Natural killer cell treated with Interleukin-12 subunit alpha and Interleukin-12 subunit beta and Interleukin-15 and Interleukin-18, amount 100 ng/mL, for 72 hours (primary cell): ENCODE measurements around the gene HES3. TPM values are rescaled to one million over a fixed set of nuclear protein-coding genes. Genes with fewer than 3 reads are reported as not detected.

Experiments
- ATAC-seq, 2 donors: fragments of 150-1000 bp; cut with Tn5 transposase in 1 of 2; sonication (Bioruptor Pico), chemical (Tn5 transposase) in 1 of 2; 2 replicates each; pipeline ENCODE4 v1.10.0; 2021
- DNase-seq: peaks from one replicate; pipeline ENCODE4 v3.0.0; 2022; ENCODE audit warnings: low spot score
- H3K27ac Mint-ChIP-seq, 2 donors: 1 replicate in 1 of 2; 2 replicates in 1 of 2; pipeline ENCODE4 v1.8.0; 2022; ENCODE audit warnings: mixed read lengths in 2 of 2, mild to moderate bottlenecking in 1 of 2, moderate library complexity in 1 of 2
- H3K27me3 Mint-ChIP-seq, 2 donors: 1 replicate in 1 of 2; 2 replicates in 1 of 2; pipeline ENCODE4 v1.8.0; 2022; ENCODE audit warnings: mixed read lengths in 2 of 2
- H3K36me3 Mint-ChIP-seq: one replicate; pipeline ENCODE4 v1.8.0; 2022; ENCODE audit warnings: mixed read lengths
- H3K4me1 Mint-ChIP-seq, 2 donors: 1 replicate in 1 of 2; 2 replicates in 1 of 2; pipeline ENCODE4 v1.8.0; 2022; ENCODE audit warnings: low read depth in 2 of 2, mixed read lengths in 2 of 2, mild to moderate bottlenecking in 1 of 2
- H3K4me3 Mint-ChIP-seq: one replicate; pipeline ENCODE4 v1.8.0; 2022; ENCODE audit warnings: mixed read lengths
- H3K9me3 Mint-ChIP-seq: 2 replicates; pipeline ENCODE4 v1.8.0; 2022; ENCODE audit warnings: mixed read lengths
- total RNA-seq, 2 donors: library from RNA; stranded (reverse); gene quantifications; one replicate each; pipeline ENCODE4 v1.2.3, GENCODE V29; 2022

HES3 gene
- total RNA-seq, 2 donors from 2014 or later, result not detected

DNA sequence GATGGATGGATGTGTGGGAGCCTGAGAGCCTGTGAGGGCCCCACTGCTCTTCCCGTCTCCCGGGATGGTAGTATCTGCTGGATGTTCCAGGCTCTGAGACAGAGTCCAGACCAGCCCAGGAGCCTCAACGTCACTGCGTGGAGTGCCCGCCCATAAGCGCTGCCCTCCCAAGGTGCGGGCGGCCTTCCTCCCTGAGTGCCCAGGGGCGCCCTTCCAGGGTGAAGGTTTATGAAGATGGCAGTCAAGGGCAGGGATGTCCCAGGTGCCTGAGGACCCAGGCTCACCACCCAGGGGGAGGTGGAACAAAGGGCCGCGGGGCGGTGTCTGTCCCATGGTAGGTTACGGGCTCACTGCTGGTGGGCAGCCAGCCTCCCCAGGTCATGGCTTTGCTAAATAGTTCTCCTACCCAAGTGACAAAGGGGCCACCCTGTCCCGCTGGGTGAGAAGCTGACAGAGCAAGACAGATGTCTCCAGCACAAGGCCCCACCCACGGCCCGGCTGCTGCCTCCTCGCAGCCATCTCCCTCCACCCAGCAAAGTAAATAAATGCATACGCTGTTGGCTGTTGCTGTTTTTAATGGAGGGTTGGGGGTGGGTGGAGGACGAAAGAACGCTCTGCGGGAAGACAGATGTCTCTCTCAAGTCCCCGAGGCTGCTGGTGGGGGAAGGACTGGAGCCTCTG is 25.9 kb downstream of the HES3 start:
- Mint-ChIP-seq H3K27me3 (no peaks in the 10 kb centered on the region), H3K4me1 (no peaks in the 10 kb centered on the region), H3K36me3 (no peaks in the 10 kb centered on the region), H3K9me3 (no peaks in the 10 kb centered on the region), H3K4me3 (no peak overlapping the region), H3K27ac (no peak overlapping the region)
- DNase-seq, result no peak
- no peak for ATAC-seq

DNA sequence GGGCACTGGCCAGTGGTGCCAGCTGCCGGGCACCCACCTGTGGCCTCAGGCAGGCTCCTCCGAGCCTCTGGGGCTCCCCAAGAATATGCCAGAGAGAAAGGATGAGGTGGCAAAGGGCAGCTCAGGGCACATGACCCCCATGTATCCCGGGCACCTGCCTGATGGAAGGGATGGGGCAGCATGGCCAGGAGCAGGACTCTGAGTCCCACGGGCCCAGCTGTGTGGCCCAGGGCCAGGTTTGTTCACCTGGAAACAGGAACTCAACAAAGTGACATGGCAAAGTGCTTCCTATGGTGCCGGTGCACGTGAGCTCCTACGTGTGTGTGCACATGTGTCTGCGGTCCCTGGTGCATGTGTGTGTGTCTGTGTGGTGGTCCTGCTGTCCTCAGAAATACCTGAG is 26.4 kb downstream of the HES3 start:
- Mint-ChIP-seq H3K36me3 (no peaks in the 10 kb centered on the region), H3K27ac (no peak overlapping the region), H3K27me3 (no peaks in the 10 kb centered on the region), H3K4me3 (no peak overlapping the region), H3K9me3 (no peaks in the 10 kb centered on the region), H3K4me1 (no peaks in the 10 kb centered on the region)
- no peak for ATAC-seq
- DNase-seq, result no peak

DNA sequence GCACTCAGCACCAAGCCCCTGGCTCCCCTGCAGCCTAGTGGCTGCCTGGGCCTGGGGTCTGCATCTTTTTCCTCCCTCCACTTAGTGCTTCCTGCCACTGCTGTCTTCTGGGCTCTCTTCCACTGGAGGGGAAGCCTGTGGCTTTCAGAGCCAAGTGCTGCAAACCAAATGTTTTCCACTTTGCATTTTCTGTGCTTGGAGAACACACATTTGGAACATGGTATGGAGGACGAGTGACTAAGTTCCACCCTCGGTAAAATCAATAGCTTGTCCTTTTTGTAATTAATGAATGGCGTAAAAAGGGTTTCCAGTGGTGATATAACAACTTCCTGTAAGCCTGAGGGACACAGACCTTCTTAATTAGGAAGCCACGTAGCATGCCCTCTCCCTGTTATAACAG is 27.0 kb downstream of the HES3 start:
- ATAC-seq (no peak), DNase-seq (no peak)
- Mint-ChIP-seq H3K9me3 (no peaks in the 10 kb centered on the region), H3K27ac (no peak overlapping the region), H3K4me3 (no peak overlapping the region), H3K27me3 (no peaks in the 10 kb centered on the region), H3K4me1 (no peaks in the 10 kb centered on the region), H3K36me3 (no peaks in the 10 kb centered on the region)

DNA sequence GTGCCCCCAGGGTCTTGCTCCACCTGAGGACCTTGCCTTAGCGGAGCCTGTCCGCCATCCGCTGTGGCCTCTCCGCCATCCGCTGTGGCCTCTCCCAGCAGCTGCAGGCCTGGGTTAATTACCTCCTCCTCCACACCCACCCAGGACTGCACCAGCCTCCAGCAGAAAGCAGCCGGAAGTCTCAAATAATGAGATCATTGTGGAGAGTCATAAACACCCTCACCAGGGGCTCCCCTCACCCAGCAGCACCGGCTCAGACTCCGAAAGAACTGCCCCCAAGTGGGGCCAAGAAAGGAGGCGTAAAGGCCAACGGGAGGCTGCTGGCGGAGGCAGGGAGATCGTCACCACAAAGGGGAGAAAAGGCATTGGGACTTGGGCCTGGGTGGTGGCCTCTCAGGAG is 27.6 kb downstream of the HES3 start:
- Mint-ChIP-seq H3K4me3 (no peak overlapping the region), H3K27me3 (no peaks in the 10 kb centered on the region), H3K9me3 (no peaks in the 10 kb centered on the region), H3K27ac (no peak overlapping the region), H3K4me1 (no peaks in the 10 kb centered on the region), H3K36me3 (no peaks in the 10 kb centered on the region)
- no peak for ATAC-seq
- DNase-seq, result no peak

GRCh38 chr1:6272452-6272851 is 28.5 kb downstream of the HES3 start:
- H3K27ac Mint-ChIP-seq, result no peak overlapping the region
- DNase-seq (no peak), ATAC-seq (no peak)
- no peaks in the 10 kb centered on the region for H3K36me3 Mint-ChIP-seq
- H3K4me1 Mint-ChIP-seq, result peaks cover 0 to under 1% of the 10 kb centered on the region in 2 donors
- H3K27me3 Mint-ChIP-seq, result no peaks in the 10 kb centered on the region
- no peaks in the 10 kb centered on the region for H3K9me3 Mint-ChIP-seq
- H3K4me3 Mint-ChIP-seq, result no peak overlapping the region

GRCh38 chr1:6272868-6273267 is 28.9 kb downstream of the HES3 start:
- H3K27me3 Mint-ChIP-seq, result no peaks in the 10 kb centered on the region
- no peak for ATAC-seq
- no peak overlapping the region for H3K27ac Mint-ChIP-seq
- no peak for DNase-seq
- no peaks in the 10 kb centered on the region for H3K9me3 Mint-ChIP-seq
- H3K36me3 Mint-ChIP-seq, result no peaks in the 10 kb centered on the region
- peaks cover 0 to 3% of the 10 kb centered on the region in 2 donors for H3K4me1 Mint-ChIP-seq
- no peak overlapping the region for H3K4me3 Mint-ChIP-seq

DNA sequence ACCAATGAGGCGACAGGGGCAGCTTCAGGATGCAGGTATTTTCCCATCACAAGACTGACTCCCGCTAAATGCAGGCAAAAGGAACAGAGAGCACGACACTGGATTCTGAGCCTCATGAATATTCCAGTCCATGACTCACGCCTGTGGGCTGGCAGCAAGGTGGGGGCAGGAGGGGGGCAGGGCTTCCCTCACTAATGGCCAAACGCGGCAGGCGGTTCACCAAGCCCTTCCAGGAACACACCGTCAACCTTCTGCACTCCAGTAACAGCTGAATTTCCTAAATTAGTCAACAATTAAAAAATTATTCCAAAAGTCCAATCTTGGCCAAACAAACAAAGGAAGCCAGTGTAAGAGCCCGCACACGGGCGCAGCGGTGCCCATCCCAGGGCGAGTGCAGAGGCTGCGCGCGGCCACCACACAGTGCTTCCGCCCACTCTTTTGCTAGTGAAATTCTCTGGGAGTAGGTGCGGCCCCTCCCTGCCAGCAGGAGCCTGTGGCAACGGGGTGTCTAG is 29.5 kb downstream of the HES3 start:
- H3K4me1 Mint-ChIP-seq, result peaks cover 0 to 4% of the 10 kb centered on the region in 2 donors
- H3K27me3 Mint-ChIP-seq, result no peaks in the 10 kb centered on the region
- H3K27ac Mint-ChIP-seq, result no peak overlapping the region
- no peaks in the 10 kb centered on the region for H3K9me3 Mint-ChIP-seq
- H3K36me3 Mint-ChIP-seq, result no peaks in the 10 kb centered on the region
- no peak for ATAC-seq
- DNase-seq, result no peak
- H3K4me3 Mint-ChIP-seq, result no peak overlapping the region

DNA sequence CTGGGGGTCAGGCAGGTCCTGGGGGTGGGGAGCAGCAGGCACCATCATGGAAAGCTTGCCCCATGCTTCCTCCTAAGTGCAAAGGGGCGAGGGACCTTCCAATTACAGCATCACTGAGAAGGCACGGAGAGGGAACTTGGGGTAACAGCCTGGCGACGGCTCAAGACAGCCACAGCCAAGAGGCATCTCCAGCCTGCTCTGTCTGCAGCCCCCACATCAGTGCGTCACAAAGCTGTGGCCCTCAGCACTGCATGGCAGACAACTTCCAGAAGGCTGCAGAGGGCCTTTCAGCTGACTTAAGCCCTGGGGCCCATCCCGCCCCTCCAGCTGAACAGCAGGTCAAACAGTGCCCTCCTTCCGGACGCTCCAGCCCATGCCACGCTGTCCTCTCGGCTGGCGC is 30.1 kb downstream of the HES3 start:
- DNase-seq (no peak), ATAC-seq (no peak)
- H3K27ac Mint-ChIP-seq, result no peak overlapping the region
- no peak overlapping the region for H3K4me3 Mint-ChIP-seq
- no peaks in the 10 kb centered on the region for H3K9me3 Mint-ChIP-seq
- peaks cover 0 to 7% of the 10 kb centered on the region in 2 donors for H3K4me1 Mint-ChIP-seq
- H3K27me3 Mint-ChIP-seq, result no peaks in the 10 kb centered on the region
- H3K36me3 Mint-ChIP-seq, result no peaks in the 10 kb centered on the region

- DNase-seq (no peak), ATAC-seq (no peak)
- no peaks in the 10 kb centered on the region for H3K9me3 Mint-ChIP-seq
- no peak overlapping the region for H3K27ac Mint-ChIP-seq
- H3K27me3 Mint-ChIP-seq, result no peaks in the 10 kb centered on the region
- no peak overlapping the region for H3K4me3 Mint-ChIP-seq
- H3K4me1 Mint-ChIP-seq, result peaks cover 0 to 7% of the 10 kb centered on the region in 2 donors
- H3K36me3 Mint-ChIP-seq, result no peaks in the 10 kb centered on the region
Observed at GRCh38 chr1:6274622-6275139, 30.7 kb downstream of the HES3 start.

DNA sequence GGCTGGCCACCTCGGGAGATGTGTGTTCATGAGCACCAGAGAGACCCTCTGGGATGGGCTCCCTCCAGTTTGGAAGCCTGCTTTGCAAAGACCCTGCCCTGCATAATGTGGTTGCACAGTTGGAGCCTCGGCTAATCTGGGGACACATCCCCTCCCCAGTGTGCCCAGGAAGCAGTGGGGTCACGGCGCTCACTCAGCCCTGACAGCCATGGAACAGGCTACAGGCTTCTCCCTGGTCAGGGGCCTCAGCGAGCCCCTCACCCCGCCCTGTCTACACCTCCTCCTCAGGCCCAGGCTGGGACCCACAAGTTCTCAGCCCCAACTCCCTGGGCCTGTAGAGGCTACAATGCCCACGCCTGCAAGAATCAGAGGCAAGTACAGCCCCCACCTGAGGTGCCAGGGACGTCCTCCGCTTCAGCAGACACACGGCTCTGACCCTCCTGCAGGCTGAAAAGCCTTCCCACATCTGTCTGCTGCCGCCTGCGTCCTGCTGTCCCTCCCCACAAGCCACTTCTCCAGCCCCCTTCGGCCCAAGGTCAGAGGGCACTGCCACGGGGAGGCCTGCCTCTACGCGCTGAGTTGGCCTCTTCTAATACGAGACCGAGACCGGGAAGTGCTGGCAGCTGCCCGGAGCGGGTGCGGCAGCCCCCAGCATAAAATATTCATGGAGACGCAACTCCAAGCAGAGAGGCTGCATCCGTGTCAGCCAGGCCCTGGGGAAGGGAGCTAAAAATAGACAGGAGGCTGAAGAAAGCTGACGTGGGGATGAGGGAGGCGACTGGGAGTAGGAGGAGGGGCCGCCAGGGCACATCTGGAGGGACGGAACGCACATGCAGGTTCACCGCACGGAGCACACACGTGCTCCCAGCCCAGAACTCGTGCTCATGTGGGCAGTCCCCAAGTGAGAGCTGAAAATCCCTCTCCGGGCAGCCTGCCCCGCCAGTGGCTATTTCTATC is 32.1 kb downstream of the HES3 start:
- Mint-ChIP-seq H3K27ac (no peak overlapping the region), H3K4me1 (peaks cover 0 to 7% of the 10 kb centered on the region in 2 donors), H3K9me3 (no peaks in the 10 kb centered on the region), H3K36me3 (no peaks in the 10 kb centered on the region), H3K27me3 (no peaks in the 10 kb centered on the region), H3K4me3 (no peak overlapping the region)
- ATAC-seq (no peak), DNase-seq (no peak)

- H3K27me3 Mint-ChIP-seq, result no peaks in the 10 kb centered on the region
- H3K4me1 Mint-ChIP-seq, result peaks cover 0 to 7% of the 10 kb centered on the region in 2 donors
- no peak for DNase-seq
- peak overlapping the region in 1 of 2 donors; percentile 42 for H3K27ac Mint-ChIP-seq
- no peaks in the 10 kb centered on the region for H3K36me3 Mint-ChIP-seq
- ATAC-seq, result no peak
- no peaks in the 10 kb centered on the region for H3K9me3 Mint-ChIP-seq
- H3K4me3 Mint-ChIP-seq, result no peak overlapping the region
Observed at GRCh38 chr1:6276811-6277555, 33.0 kb downstream of the HES3 start.

DNA sequence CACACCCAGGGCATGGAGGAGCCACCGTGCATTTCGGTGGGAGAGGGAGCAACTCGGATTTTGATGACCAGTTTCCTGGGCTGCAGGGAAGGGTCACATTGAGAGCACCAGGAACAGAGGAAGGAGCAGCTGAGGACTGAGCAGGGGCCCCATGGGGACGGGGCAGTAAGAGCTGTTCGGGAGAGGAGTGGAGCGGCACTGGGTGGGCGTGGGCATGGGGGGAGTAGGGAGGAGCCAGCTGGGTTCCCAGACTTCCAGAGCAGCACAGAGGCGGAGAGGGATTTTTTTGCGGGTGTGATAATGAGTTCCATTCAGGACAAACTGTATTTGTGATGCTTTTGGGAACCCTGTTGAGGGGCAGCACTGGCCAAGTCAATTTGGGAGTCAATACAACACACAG is 34.3 kb downstream of the HES3 start:
- peak overlapping the region in 1 of 2 donors; percentile 42 for H3K27ac Mint-ChIP-seq
- H3K4me1 Mint-ChIP-seq, result peaks cover 0 to 10% of the 10 kb centered on the region in 2 donors
- no peak for ATAC-seq
- H3K9me3 Mint-ChIP-seq, result no peaks in the 10 kb centered on the region
- H3K36me3 Mint-ChIP-seq, result no peaks in the 10 kb centered on the region
- no peaks in the 10 kb centered on the region for H3K27me3 Mint-ChIP-seq
- H3K4me3 Mint-ChIP-seq, result no peak overlapping the region
- no peak for DNase-seq

- Mint-ChIP-seq H3K36me3 (no peaks in the 10 kb centered on the region), H3K4me3 (no peak overlapping the region), H3K27ac (no peak overlapping the region), H3K4me1 (peaks cover 0 to 10% of the 10 kb centered on the region in 2 donors), H3K27me3 (no peaks in the 10 kb centered on the region), H3K9me3 (no peaks in the 10 kb centered on the region)
- no peak for DNase-seq
- no peak for ATAC-seq
Observed at GRCh38 chr1:6279066-6279465, 35.1 kb downstream of the HES3 start.
